Stomach (tissue), 9 donors: ENCODE measurements around the gene SHROOM4. TPM values are rescaled to one million over a fixed set of nuclear protein-coding genes. Genes with fewer than 3 reads are reported as not detected.

Source experiments
- DNase-seq, 2 donors: peaks; one replicate each; pipeline versions ENCODE4 v3.0.0 to v3.0.0-alpha.2; 2013 to 2019
- H3K27ac ChIP-seq, 5 donors: fragments of 200-600 bp in 4 of 5; sonication (generic) in 4 of 5; one replicate each; pipeline ENCODE4 v1.5.1; 2013 to 2019; ENCODE audit warnings: mild to moderate bottlenecking in 1 of 5, moderate library complexity in 1 of 5
- H3K27me3 ChIP-seq, 3 donors: fragments of 200-600 bp; sonication (generic); one replicate each; pipeline ENCODE4 v1.5.1; 2017 to 2019; ENCODE audit warnings: mixed run types in 1 of 3
- H3K36me3 ChIP-seq, 4 donors: fragments of 200-600 bp; sonication (generic); 1 replicate in 3 of 4; 2 replicates in 1 of 4; pipeline ENCODE4 v1.5.1; 2016 to 2019
- H3K4me1 ChIP-seq, 4 donors: fragments of 200-600 bp; sonication (generic); one replicate each; pipeline ENCODE4 v1.5.1; 2016 to 2019
- H3K4me3 ChIP-seq, 4 donors: fragments of 200-600 bp; sonication (generic) in 3 of 4; one replicate each; pipeline ENCODE4 v1.5.1; 2016 to 2019; ENCODE audit warnings: mild to moderate bottlenecking in 1 of 4
- H3K9me3 ChIP-seq, 4 donors: fragments of 200-600 bp; sonication (generic); one replicate each; pipeline ENCODE4 v1.5.1; 2016 to 2019
- CTCF ChIP-seq, 7 experiments: fragments of 450-650 bp in 4 of 7; fragments of 200-600 bp in 3 of 7; sonication (generic) in 3 of 7; IDR thresholded peaks; one replicate each; pipeline ENCODE4 v1.5.1; 2016 to 2019; ENCODE audit warnings: antibody characterized with exemption in 7 of 7, control low read depth in 2 of 7, mild to moderate bottlenecking in 1 of 7
- EP300 ChIP-seq: sonication (generic); formaldehyde crosslinking; IDR thresholded peaks from one replicate; pipeline ENCODE4 v1.6.1; 2017; ENCODE audit warnings: antibody characterized with exemption
- POLR2A ChIP-seq, 4 donors: fragments of 450-650 bp; IDR thresholded peaks; one replicate each; pipeline ENCODE4 v1.6.1; 2016; ENCODE audit warnings: antibody characterized with exemption in 4 of 4, control low read depth in 2 of 4, mild to moderate bottlenecking in 1 of 4, moderate library complexity in 1 of 4
- POLR2AphosphoS5 ChIP-seq, 3 donors: sonication (generic); formaldehyde crosslinking; IDR thresholded peaks; one replicate each; pipeline ENCODE4 v1.6.1; 2016; ENCODE audit warnings: antibody characterized with exemption in 3 of 3
- WGBS, 5 donors: extraction: QIAGEN DNeasy Blood & Tissue Kit in 3 of 5; methylation state at CpG; one replicate each; pipeline versions ENCODE4 v1.1.5 to v1.1.7; 2013 to 2018; 5-methylcytosine and 5-hydroxymethylcytosine counted together
- intact Hi-C: fragments of 100-400 bp; cut with DNase I; formaldehyde crosslinking; loops from one replicate; pipeline ENCODE4 v1.15.1; 2023; ENCODE audit warnings: low total_unique reads
- polyA plus RNA-seq, 3 donors: library from polyadenylated mRNA; stranded (reverse); fragments of 200-250 nt; gene quantifications; one replicate each; pipeline ENCODE4 v1.2.3, GENCODE V29; 2013
- total RNA-seq, 5 donors: library from RNA; depleted of rRNA; stranded (reverse); fragments of >200 nt; gene quantifications; one replicate each; pipeline versions ENCODE4 v1.1.0 to v1.2.3, GENCODE V29; 2014 to 2016
- donor health status: healthy with polysubstance abuse.
- donor health status: Bipolar disorder and iron deficiency.
- donor health status: healthy.

SHROOM4 gene
- total and polyA plus RNA-seq, 8 donors: 0.88 to 8.3 (median 2.6) TPM

DNA sequence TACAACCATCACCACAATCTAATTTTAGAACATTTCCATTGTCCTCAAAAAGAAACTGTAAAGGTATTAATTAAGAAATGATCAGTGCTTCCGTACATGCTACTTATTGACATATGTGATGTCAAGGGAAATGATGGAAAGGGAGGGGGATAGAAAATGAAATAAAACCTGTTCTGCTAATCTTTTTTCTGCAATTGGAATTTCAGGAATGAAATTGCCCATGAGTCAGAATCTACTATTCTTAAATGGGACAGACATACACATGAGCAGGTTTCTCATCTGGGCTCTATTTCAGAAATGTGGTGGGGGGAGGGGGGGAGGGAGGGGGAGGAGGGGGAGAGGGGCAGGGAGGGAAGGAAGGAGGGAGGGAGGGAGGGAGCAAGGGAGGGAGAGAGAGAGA lies 91.0 kb downstream of the SHROOM4 start:
- intact Hi-C loops: no loop called here
- DNase-seq: no peak
- H3K9me3 ChIP-seq: no peaks in the 10 kb centered on the region
- no peak overlapping the region for H3K4me3 ChIP-seq
- no peaks in the 10 kb centered on the region for H3K4me1 ChIP-seq
- H3K36me3 ChIP-seq: no peaks in the 10 kb centered on the region
- no peak overlapping the region for H3K27ac ChIP-seq
- WGBS, 5 donors: 76 to 88% (median 80%) methylated on average over 1 of the region's 1 CpG
- TF ChIP-seq POLR2AphosphoS5 (IDR thresholded peaks at IDR 0.05) (no peak), POLR2A (IDR thresholded peaks at IDR 0.05) (no peak), EP300 (no peak), CTCF (IDR thresholded peaks at IDR 0.05) (no peak)
- no peaks in the 10 kb centered on the region for H3K27me3 ChIP-seq

DNA sequence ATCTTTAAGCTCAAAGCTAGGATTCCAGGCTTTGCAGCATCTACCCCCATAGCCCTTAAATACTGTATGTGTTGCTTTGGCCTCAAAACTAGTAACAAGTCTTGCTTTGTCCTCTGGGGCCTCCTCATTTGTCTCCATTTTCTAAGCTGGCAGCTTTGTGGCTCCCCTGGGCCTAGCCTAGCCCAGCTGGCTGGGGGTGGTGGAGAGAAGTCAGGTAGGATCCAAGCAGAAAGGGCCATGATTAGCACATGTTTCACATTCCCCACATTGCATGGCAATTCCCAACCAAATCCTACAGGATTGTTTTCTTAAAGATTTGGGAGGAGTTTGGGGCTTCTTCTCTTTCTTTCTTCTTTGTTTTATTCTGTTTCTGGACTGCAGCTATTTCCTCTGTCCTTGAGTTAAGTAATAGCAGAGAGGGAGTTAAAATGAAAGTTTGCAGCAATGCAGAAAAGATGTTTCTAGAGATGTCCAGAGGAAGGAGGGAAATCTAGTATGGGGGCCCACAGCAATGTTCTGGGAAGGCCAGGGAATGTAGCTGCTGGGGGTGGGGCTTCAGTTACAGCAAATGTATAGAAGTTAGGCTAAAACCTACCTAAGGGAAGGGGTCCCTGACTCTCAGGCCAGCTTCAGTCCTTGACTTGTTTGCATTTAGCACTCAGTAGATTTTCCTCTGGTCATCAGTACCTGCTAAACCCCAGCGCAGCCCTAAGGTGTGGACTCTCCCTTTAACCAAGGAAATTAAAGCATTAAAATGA lies 92.1 kb downstream of the SHROOM4 start:
- peak in 1 of 2 donors; percentile 6 for DNase-seq
- no peak for TF ChIP-seq EP300
- no peak for TF ChIP-seq POLR2AphosphoS5 (IDR thresholded peaks at IDR 0.05)
- TF ChIP-seq POLR2A (IDR thresholded peaks at IDR 0.05): no peak
- no peak for TF ChIP-seq CTCF (IDR thresholded peaks at IDR 0.05)
- 75 to 100% (median 88%) methylated on average over 1 of the region's 1 CpG for WGBS, 5 donors
- H3K9me3 ChIP-seq: no peaks in the 10 kb centered on the region
- H3K4me1 ChIP-seq: no peaks in the 10 kb centered on the region
- intact Hi-C loops: no loop called here
- no peak overlapping the region for H3K4me3 ChIP-seq
- H3K36me3 ChIP-seq: no peaks in the 10 kb centered on the region
- no peaks in the 10 kb centered on the region for H3K27me3 ChIP-seq
- no peak overlapping the region for H3K27ac ChIP-seq

GRCh38 chrX:50719614-50720013 lies 94.4 kb downstream of the SHROOM4 start:
- no peaks in the 10 kb centered on the region for H3K27me3 ChIP-seq
- DNase-seq: peak in 1 of 2 donors; percentile 36
- H3K27ac ChIP-seq: no peak overlapping the region
- WGBS, 5 donors: 50 to 66% (median 59%) methylated on average over 2 of the region's 2 CpGs
- H3K36me3 ChIP-seq: no peaks in the 10 kb centered on the region
- H3K4me3 ChIP-seq: no peak overlapping the region
- intact Hi-C loops: no loop called here
- no peak for TF ChIP-seq POLR2A (IDR thresholded peaks at IDR 0.05)
- TF ChIP-seq POLR2AphosphoS5 (IDR thresholded peaks at IDR 0.05): no peak
- TF ChIP-seq CTCF (IDR thresholded peaks at IDR 0.05): no peak
- no peak for TF ChIP-seq EP300
- no peaks in the 10 kb centered on the region for H3K4me1 ChIP-seq
- no peaks in the 10 kb centered on the region for H3K9me3 ChIP-seq

DNA sequence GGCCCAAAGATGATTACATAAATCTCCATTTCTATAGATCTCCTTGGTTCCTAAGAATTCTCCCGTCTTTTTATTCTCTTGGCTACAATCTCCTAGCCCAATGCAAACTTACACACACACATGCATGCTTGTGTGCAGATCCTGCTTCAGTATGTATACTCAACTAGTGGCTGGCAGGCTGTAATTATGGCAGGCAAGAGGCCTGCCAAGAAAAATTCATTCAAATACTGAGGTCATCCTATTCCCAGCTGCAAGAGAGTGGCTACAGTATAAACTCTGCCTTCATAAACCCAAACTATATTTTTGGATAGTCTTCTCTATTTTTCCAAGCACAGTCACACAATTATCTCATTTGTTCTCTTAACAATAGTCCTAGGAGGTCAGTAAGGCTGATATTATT lies 95.2 kb downstream of the SHROOM4 start:
- Histone ChIP-seq H3K4me3 (no peak overlapping the region), H3K4me1 (no peaks in the 10 kb centered on the region), H3K9me3 (no peaks in the 10 kb centered on the region), H3K27me3 (no peaks in the 10 kb centered on the region), H3K36me3 (no peaks in the 10 kb centered on the region), H3K27ac (no peak overlapping the region)
- TF ChIP-seq CTCF (IDR thresholded peaks at IDR 0.05) (no peak), POLR2A (IDR thresholded peaks at IDR 0.05) (no peak), POLR2AphosphoS5 (IDR thresholded peaks at IDR 0.05) (no peak), EP300 (no peak)
- 43 to 55% (median 46%) methylated on average over 1 of the region's 1 CpG for WGBS, 5 donors
- peak in 1 of 2 donors; percentile 33 for DNase-seq
- intact Hi-C loops: no loop called here
